Measurements from ENCODE around the gene KCNIP1. TPM values are rescaled to one million over a fixed set of nuclear protein-coding genes. Genes with fewer than 3 reads are reported as not detected.

KCNIP1 gene
- total and polyA plus RNA-seq, 10 of the 15 experiments (the other 5 are each of a cell fraction or from before 2014, with no cell fraction given), result not detected

DNA sequence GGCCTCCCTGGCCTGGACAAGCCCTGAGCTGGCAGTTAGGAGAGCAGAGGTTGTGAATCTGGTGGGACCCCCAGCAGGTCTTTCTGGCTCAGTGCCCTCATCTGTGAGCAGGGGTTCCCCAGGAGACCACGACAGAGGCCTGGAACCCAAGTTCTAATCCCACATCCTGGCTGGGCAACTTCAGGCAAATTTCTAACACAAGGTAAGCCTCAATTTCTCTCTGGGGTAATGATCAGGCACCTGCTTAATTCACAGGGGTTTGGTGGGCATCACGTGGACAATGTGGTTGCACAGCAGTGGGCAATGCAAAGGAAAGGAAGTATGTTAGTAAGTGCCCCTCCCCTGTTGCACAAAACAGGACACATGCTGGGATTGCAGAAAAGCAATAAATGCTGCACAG is 1.9 kb upstream of the KCNIP1 start (continued):
- TF ChIP-seq STAT1 (conservative IDR thresholded peaks at IDR 0.05), result no peak
- TF ChIP-seq, protein P1, sequence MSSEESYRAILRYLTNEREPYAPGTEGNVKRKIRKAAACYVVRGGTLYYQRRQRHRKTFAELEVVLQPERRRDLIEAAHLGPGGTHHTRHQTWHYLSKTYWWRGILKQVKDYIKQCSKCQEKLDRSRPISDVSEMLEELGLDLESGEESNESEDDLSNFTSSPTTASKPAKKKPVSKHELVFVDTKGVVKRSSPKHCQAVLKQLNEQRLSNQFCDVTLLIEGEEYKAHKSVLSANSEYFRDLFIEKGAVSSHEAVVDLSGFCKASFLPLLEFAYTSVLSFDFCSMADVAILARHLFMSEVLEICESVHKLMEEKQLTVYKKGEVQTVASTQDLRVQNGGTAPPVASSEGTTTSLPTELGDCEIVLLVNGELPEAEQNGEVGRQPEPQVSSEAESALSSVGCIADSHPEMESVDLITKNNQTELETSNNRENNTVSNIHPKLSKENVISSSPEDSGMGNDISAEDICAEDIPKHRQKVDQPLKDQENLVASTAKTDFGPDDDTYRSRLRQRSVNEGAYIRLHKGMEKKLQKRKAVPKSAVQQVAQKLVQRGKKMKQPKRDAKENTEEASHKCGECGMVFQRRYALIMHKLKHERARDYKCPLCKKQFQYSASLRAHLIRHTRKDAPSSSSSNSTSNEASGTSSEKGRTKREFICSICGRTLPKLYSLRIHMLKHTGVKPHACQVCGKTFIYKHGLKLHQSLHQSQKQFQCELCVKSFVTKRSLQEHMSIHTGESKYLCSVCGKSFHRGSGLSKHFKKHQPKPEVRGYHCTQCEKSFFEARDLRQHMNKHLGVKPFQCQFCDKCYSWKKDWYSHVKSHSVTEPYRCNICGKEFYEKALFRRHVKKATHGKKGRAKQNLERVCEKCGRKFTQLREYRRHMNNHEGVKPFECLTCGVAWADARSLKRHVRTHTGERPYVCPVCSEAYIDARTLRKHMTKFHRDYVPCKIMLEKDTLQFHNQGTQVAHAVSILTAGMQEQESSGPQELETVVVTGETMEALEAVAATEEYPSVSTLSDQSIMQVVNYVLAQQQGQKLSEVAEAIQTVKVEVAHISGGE (CRISPR knock-in tag; IDR thresholded peaks at IDR 0.05), result no peak
- no peak for TF ChIP-seq POLR2AphosphoS2 (IDR thresholded peaks at IDR 0.05; ENCODE audit: low read depth, low read length)

DNA sequence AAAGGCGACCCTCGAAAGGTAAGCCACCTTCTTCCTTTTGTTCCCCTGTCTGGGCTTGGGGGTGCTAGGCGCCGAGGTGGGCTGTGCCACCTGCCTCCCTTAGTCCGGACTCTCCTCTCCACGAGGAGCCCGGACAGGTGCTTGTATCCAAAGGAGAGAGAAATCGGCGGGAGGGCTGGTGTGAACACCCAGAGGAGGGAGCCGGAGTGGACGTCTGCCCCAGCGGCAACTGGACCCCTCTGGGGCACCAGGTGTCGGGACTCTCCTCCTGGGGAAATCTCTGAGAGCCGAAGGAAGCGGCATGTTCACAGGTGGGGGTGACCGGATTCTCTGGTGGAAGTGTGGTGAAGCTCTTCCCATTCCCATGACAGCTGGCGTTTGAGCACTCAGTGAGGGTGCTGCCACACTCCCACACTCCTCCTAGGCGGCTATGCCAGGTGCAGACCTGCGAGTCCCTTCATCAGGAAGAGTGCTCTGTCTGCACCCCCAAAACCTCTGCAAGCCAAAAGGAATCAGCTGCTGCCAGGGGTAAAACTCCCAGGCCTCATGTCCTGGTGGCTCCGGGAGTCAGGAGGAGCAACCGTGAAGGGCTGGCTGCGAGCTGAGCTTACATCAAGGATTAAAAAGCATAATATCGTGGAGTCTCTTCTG is 921 bp downstream of the KCNIP1 start:
- WGBS (ENCODE audit: insufficient coverage, insufficient replicate concordance, low lambda C conversion rate, missing lambda C conversion rate), result 53% methylated on average over 23 of the region's 23 CpGs
- in situ Hi-C loops (cut with MboI), result no loop called here
- Histone ChIP-seq H3K79me2 (ENCODE audit: control insufficient read depth, insufficient read depth, low read length) (no peaks in the 10 kb centered on the region), H4K20me1 (ENCODE audit: control insufficient read depth, insufficient read depth) (no peaks in the 10 kb centered on the region), H3K9me3 (replicated peaks; ENCODE audit: control insufficient read depth, insufficient read depth, low read length) (no peaks in the 10 kb centered on the region), H3K27me3 (replicated peaks in 1 of 2; ENCODE audit: control insufficient read depth in 2 of 2, insufficient read depth in 2 of 2, low read length in 1 of 2) (peaks cover 12 to 22% of the 10 kb centered on the region in 2 experiments), H3K4me3 (no peak overlapping the region), H2AFZ (ENCODE audit: control insufficient read depth, low read depth, low read length) (no peak overlapping the region), H3K27ac (ENCODE audit: control insufficient read depth, insufficient read depth) (no peak overlapping the region), H3K4me2 (ENCODE audit: control insufficient read depth, insufficient read depth) (no peak overlapping the region), H3K4me1 (ENCODE audit: control insufficient read depth, insufficient read depth, low read length) (no peaks in the 10 kb centered on the region), H3K36me3 (ENCODE audit: control insufficient read depth in 2 of 2, insufficient read depth in 2 of 2, low read length in 1 of 2) (no peaks in the 10 kb centered on the region), H3K9ac (ENCODE audit: control insufficient read depth, insufficient read depth, low read length) (no peak overlapping the region)
- ChIA-PET RAD21 (ENCODE audit: unreplicated experiment) (no interaction called here), POLR2A (no interaction called here), SMC1A (ENCODE audit: uncharacterized antibody, unreplicated experiment) (no interaction called here), CTCF (no interaction called here)
- no TSS peak for BruUV-seq (replicated peaks)
- intact Hi-C loops (cut with micrococcal nuclease; ENCODE audit: unreplicated experiment), result loop anchor here (5.0 kb wide), 1 partner anchor 118 kb away; no protein-coding TSS in a partner anchor
- DNase-seq (ENCODE audit: low read depth, low spot score) (no peak), ATAC-seq (no peak), FAIRE-seq (no peak)
- TF ChIP-seq HDAC2 (IDR thresholded peaks at IDR 0.05), result no peak
- TF ChIP-seq, protein P2, sequence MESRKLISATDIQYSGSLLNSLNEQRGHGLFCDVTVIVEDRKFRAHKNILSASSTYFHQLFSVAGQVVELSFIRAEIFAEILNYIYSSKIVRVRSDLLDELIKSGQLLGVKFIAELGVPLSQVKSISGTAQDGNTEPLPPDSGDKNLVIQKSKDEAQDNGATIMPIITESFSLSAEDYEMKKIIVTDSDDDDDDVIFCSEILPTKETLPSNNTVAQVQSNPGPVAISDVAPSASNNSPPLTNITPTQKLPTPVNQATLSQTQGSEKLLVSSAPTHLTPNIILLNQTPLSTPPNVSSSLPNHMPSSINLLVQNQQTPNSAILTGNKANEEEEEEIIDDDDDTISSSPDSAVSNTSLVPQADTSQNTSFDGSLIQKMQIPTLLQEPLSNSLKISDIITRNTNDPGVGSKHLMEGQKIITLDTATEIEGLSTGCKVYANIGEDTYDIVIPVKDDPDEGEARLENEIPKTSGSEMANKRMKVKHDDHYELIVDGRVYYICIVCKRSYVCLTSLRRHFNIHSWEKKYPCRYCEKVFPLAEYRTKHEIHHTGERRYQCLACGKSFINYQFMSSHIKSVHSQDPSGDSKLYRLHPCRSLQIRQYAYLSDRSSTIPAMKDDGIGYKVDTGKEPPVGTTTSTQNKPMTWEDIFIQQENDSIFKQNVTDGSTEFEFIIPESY (IDR thresholded peaks at IDR 0.05), result no peak
- TF ChIP-seq ASH2L (IDR thresholded peaks at IDR 0.05; ENCODE audit: borderline replicate concordance, low read depth), result no peak
- TF ChIP-seq, protein P3, sequence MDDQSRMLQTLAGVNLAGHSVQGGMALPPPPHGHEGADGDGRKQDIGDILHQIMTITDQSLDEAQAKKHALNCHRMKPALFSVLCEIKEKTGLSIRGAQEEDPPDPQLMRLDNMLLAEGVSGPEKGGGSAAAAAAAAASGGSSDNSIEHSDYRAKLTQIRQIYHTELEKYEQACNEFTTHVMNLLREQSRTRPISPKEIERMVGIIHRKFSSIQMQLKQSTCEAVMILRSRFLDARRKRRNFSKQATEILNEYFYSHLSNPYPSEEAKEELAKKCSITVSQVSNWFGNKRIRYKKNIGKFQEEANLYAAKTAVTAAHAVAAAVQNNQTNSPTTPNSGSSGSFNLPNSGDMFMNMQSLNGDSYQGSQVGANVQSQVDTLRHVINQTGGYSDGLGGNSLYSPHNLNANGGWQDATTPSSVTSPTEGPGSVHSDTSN (IDR thresholded peaks at IDR 0.05; ENCODE audit: insufficient replicate concordance, low read depth, low read length), result no peak
- TF ChIP-seq CUX1 (IDR thresholded peaks at IDR 0.05; ENCODE audit: insufficient replicate concordance, low read depth, low read length), result no peak
- TF ChIP-seq TCF7 (IDR thresholded peaks at IDR 0.05; ENCODE audit: borderline replicate concordance), result no peak

Measured in GM12878 (cell line).